Stomach (tissue), 4 donors: Measurements from ENCODE around the gene CCDC174.

ENCODE experiments used
- EP300 ChIP-seq: sonication (generic); formaldehyde crosslinking; IDR thresholded peaks from one replicate; pipeline ENCODE4 v1.6.1; 2017; ENCODE audit warnings: antibody characterized with exemption
- POLR2A ChIP-seq, 4 donors: fragments of 450-650 bp; IDR thresholded peaks; one replicate each; pipeline ENCODE4 v1.6.1; 2016; ENCODE audit warnings: antibody characterized with exemption in 4 of 4, control low read depth in 2 of 4, mild to moderate bottlenecking in 1 of 4, moderate library complexity in 1 of 4
- POLR2AphosphoS5 ChIP-seq, 3 donors: sonication (generic); formaldehyde crosslinking; IDR thresholded peaks; one replicate each; pipeline ENCODE4 v1.6.1; 2016; ENCODE audit warnings: antibody characterized with exemption in 3 of 3
- TF ChIP-seq, protein P1 (sequence below), 7 experiments: fragments of 450-650 bp in 4 of 7; fragments of 200-600 bp in 3 of 7; sonication (generic) in 3 of 7; IDR thresholded peaks; one replicate each; pipeline ENCODE4 v1.5.1; 2016 to 2019; ENCODE audit warnings: antibody characterized with exemption in 7 of 7, control low read depth in 2 of 7, mild to moderate bottlenecking in 1 of 7

DNA sequence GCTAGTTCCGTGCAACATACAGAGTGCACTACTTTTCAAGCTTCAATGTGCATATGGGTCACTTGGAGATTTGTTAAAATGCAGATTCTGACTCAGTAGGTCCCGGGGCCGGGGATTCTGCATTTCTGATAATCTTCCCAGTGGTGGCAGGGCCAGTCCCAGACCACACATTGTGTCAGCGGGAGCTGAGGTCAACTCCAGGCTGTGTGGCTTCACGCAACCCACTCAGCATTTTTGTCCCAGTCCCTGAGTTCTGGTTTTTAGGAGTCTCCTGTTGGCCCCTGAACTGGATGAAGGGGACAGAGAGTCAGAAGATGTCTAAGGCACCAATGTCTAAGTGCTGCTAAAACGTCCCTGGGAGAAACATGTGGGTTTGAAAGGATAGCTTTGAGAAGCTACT is 26.1 kb upstream of the CCDC174 start:
- TF ChIP-seq, protein P1, sequence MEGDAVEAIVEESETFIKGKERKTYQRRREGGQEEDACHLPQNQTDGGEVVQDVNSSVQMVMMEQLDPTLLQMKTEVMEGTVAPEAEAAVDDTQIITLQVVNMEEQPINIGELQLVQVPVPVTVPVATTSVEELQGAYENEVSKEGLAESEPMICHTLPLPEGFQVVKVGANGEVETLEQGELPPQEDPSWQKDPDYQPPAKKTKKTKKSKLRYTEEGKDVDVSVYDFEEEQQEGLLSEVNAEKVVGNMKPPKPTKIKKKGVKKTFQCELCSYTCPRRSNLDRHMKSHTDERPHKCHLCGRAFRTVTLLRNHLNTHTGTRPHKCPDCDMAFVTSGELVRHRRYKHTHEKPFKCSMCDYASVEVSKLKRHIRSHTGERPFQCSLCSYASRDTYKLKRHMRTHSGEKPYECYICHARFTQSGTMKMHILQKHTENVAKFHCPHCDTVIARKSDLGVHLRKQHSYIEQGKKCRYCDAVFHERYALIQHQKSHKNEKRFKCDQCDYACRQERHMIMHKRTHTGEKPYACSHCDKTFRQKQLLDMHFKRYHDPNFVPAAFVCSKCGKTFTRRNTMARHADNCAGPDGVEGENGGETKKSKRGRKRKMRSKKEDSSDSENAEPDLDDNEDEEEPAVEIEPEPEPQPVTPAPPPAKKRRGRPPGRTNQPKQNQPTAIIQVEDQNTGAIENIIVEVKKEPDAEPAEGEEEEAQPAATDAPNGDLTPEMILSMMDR (IDR thresholded peaks at IDR 0.05), result no peak
- TF ChIP-seq POLR2A (IDR thresholded peaks at IDR 0.05) (no peak), POLR2AphosphoS5 (IDR thresholded peaks at IDR 0.05) (no peak), EP300 (no peak)
